Placental pericyte (primary cell): ENCODE data around the gene PHKB. TPM values are rescaled to one million over a fixed set of nuclear protein-coding genes. Genes with fewer than 3 reads are reported as not detected.

Experiments
- small RNA-seq: library from RNA; depleted of rRNA; stranded (forward); fragments of <200 nt; gene quantifications from one replicate; pipeline ENCODE3, GENCODE V24; 2012; ENCODE audit warnings: low replicate concordance
- total RNA-seq: library from RNA; depleted of rRNA; stranded (reverse); fragments of >200 nt; gene quantifications from 2 replicates; pipeline ENCODE4 v1.2.3, GENCODE V29; 2012

Gene PHKB
- total RNA-seq: 56.5 and 76.0 TPM in 2 replicates

DNA sequence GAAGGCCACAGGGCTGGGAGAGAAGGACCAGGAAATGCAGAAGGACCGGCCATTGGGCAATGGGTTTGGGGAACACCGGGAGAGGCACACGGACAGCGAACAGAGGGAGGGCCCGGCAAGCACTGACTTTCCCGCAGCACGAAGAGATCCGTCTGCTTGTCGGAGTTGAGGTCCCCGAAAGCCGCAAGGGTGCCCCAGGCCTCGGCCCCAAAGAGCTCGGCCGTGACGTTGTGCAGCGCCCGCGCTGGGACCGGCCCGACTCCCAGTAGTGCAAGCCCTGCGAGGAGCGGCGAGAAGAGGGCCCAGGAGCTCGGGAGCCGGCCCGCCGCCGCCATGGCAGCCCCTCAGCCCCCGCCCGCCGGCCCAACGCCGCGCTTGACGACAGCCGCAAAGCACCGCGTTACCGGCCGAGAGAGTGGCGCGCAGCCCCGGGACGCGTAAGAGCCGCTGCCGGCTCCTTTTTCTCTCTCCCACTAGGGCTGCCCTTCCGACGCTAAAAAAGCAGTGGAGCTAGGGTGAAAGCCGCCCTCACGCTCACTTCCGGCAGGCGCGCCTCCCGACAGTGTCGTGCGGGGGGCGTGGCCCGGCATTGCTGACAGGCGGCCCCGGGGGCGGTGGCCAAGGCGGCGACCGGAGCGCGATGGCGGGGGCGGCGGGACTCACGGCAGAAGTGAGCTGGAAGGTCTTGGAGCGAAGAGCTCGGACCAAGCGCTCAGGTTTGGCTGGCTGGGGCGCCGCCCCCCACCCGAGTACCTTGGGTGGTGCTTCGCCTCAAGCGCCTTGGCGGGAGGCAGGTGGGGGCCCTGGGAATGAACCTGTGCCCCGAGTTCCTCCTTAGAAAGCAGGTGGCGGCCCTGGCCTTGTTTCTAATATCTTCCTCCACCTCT, at the start of gene PHKB, which contains the start of gene ITFG1:
Gene PHKB (plus strand): TSS at position 621 of the 887 bp plus-strand sequence. CDS start 20 bp downstream, at position 641.
Gene ITFG1 (minus strand): TSS at position 353 of the 887 bp plus-strand sequence. CDS start 18 bp downstream, at position 335.

Small RNA genes lying within 50 kb of the gene (small RNA-seq; reads per million reads assigned to genes)
- gene RNA5SP425: not detected

Other genes starting within 250 kb of the PHKB start
- gene ITFG1, start 268 bp upstream of the PHKB start, total RNA-seq: 53.4 and 62.4 TPM in 2 replicates